A673 (cell line): ENCODE data around the gene TTLL12.

Experiments
- EZH2 ChIP-seq: fragments of 200-600 bp; sonication (generic); IDR thresholded peaks from 2 replicates; pipeline ENCODE4 v1.6.1; 2017; ENCODE audit warnings: borderline replicate concordance, low read depth, mild to moderate bottlenecking, mixed read lengths, antibody characterized with exemption, low read length; ENCODE audit not compliant: poor library complexity, severe bottlenecking
- TF ChIP-seq, protein P1 (sequence below): fragments of 300-800, 200-600 bp; sonication (generic); conservative IDR thresholded peaks from 2 replicates; pipeline ENCODE4 v1.5.1; 2017; ENCODE audit warnings: low read depth, mild to moderate bottlenecking, antibody characterized with exemption, low read length, moderate library complexity, mixed read lengths

DNA sequence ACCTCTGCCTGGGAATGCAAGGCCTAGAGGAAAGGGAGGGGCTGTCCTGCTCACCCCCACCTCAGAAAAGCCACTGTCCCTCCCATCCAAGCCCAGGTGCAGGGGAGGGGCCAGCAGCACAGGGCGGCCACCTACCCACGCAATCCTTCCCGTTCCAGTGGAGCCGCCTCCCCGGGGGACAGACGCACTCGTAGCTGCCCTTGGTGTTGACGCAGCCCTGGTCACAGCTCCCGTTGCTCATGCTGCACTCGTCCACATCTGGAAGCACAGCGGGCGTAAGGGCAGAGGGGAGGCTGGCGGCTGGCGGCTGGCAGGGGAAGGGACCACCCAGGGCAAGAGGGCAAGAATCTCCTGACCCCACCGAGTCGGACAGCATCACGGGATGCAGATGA lies 40.3 kb upstream of the TTLL12 start:
- TF ChIP-seq EZH2 = no peak
- TF ChIP-seq, protein P1, sequence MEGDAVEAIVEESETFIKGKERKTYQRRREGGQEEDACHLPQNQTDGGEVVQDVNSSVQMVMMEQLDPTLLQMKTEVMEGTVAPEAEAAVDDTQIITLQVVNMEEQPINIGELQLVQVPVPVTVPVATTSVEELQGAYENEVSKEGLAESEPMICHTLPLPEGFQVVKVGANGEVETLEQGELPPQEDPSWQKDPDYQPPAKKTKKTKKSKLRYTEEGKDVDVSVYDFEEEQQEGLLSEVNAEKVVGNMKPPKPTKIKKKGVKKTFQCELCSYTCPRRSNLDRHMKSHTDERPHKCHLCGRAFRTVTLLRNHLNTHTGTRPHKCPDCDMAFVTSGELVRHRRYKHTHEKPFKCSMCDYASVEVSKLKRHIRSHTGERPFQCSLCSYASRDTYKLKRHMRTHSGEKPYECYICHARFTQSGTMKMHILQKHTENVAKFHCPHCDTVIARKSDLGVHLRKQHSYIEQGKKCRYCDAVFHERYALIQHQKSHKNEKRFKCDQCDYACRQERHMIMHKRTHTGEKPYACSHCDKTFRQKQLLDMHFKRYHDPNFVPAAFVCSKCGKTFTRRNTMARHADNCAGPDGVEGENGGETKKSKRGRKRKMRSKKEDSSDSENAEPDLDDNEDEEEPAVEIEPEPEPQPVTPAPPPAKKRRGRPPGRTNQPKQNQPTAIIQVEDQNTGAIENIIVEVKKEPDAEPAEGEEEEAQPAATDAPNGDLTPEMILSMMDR = no peak
